ENCODE results near the gene CDCP1.

The CDCP1 gene

DNA sequence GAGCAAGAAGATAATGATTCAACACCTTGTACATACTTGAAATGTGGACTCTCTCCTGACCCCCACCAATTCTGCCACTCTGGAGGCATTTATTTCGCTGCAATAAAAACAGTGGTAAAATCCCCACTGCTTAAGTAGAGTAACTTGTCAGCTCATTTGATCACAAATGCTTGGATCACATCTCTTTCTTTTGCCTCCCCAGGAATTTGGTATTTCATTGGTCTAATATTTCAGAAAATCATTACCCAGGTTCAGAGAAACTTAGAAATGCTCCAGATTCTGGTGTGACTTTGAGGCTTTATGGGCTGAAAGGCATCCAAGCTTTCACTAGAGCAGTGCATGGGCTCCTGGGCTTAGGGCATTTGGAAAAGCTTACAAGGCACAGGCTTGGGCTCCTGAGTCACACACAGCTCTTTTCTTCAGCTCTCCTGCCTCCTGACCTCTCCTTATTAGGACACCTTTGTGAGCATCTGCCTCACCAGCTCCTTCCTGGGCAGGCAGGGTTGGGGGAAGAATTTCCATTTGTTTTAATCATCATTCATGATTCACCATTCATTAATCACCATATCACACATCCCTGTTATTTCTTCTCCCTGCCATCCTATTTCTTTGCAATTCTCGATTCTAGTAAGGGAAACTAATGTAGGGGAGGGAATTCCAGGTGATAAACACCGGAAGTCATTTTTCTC lies 22.5 kb downstream of the CDCP1 start:
- H3K4me3 Mint-ChIP-seq = no peak overlapping the region
- H3K9me3 Mint-ChIP-seq = no peaks in the 10 kb centered on the region
- no peaks in the 10 kb centered on the region for H3K4me1 Mint-ChIP-seq
- peaks cover 10 to 22% of the 10 kb centered on the region in 2 donors for H3K27me3 Mint-ChIP-seq
- no peaks in the 10 kb centered on the region for H3K36me3 Mint-ChIP-seq
- H3K27ac Mint-ChIP-seq = no peak overlapping the region
- no peak for DNase-seq
- ATAC-seq (replicated peaks) = no peak

DNA sequence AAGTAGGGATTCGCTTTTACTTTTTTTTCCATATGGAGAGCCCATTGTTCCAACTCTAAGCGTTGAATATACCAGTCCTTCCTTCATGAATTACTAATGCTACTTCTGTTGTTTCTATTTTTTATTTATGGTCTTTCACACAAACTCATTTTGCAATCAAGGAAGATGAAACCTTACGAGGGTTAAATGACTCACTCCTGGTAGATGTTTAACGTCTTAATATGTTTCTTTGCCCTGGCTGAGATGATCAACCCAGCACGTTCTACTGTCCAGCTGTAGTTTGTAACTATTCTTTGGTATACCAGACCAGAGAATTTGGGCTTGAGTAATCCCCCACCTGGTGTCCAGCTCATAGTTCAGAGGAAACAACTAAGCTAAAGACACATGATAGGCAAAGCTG lies 23.1 kb downstream of the CDCP1 start:
- Mint-ChIP-seq H3K36me3 (no peaks in the 10 kb centered on the region), H3K4me1 (no peaks in the 10 kb centered on the region), H3K27me3 (peaks cover 10 to 22% of the 10 kb centered on the region in 2 donors), H3K27ac (no peak overlapping the region), H3K9me3 (no peaks in the 10 kb centered on the region), H3K4me3 (no peak overlapping the region)
- no peak for ATAC-seq (replicated peaks)
- no peak for DNase-seq

- peaks cover 10 to 28% of the 10 kb centered on the region in 2 donors for H3K27me3 Mint-ChIP-seq
- H3K4me3 Mint-ChIP-seq = no peak overlapping the region
- no peaks in the 10 kb centered on the region for H3K4me1 Mint-ChIP-seq
Measured at GRCh38 chr3:45120359-45121158, 25.6 kb downstream of the CDCP1 start.

DNA sequence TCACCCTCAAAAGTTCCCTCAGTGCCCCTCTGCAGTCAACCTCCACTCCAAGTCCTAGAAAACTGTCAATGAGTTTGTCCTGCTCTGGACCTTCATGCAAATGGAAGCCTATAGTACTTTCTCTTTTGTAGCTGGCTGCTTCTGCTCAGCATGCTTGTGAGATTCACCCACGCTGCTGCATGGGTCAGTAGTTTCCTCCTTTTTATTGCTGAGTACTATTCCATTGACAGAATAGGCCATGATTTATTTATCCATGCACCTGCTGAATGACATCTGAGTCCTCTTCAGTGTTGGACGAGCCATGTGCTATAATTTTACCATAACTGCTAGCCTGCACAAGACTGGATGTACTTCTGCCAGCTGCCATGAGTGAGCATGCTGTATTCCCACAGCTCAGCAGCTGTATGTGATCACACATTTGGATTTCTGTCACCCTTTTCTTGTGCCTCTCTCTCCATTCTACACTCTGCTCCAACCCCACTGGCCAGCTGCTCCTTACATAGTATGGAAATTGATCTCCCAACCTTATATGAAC lies 26.3 kb downstream of the CDCP1 start:
- ATAC-seq (replicated peaks) (no peak), DNase-seq (no peak)
- Mint-ChIP-seq H3K9me3 (no peaks in the 10 kb centered on the region), H3K4me3 (no peak overlapping the region), H3K4me1 (no peaks in the 10 kb centered on the region), H3K27me3 (peaks cover 10 to 26% of the 10 kb centered on the region in 2 donors), H3K27ac (no peak overlapping the region), H3K36me3 (no peaks in the 10 kb centered on the region)

More at GRCh38 chr3:45120359-45121158, 25.6 kb downstream of the CDCP1 start:
- DNase-seq (no peak), ATAC-seq (replicated peaks) (no peak)
- Mint-ChIP-seq H3K27ac (no peak overlapping the region), H3K36me3 (no peaks in the 10 kb centered on the region), H3K9me3 (no peaks in the 10 kb centered on the region)

DNA sequence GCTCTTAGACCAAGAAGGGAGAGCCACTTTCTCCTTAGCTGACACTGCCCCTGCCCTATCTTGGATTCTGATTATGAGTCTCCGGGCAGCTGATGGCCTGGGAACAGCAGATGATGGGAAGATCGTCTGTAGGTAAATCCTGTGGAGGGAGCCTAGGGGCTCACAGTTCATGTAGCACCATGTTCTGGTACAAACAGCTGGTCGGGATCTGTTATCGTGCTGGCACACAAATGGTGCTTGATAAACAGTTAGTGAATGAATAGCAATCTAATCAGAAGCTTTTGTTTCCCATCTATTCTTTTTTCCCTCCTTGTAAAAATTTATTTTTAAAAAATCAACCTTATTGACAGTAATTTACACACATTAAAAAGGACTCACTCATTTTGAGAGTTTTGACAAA lies 26.8 kb downstream of the CDCP1 start:
- Mint-ChIP-seq H3K4me1 (no peaks in the 10 kb centered on the region), H3K27ac (no peak overlapping the region), H3K27me3 (peaks cover 5 to 23% of the 10 kb centered on the region in 2 donors), H3K36me3 (no peaks in the 10 kb centered on the region), H3K9me3 (no peaks in the 10 kb centered on the region), H3K4me3 (no peak overlapping the region)
- DNase-seq (no peak), ATAC-seq (replicated peaks) (no peak)

GRCh38 chr3:45118615-45119071 lies 27.5 kb downstream of the CDCP1 start:
- H3K27me3 Mint-ChIP-seq = peaks cover 0 to 17% of the 10 kb centered on the region in 2 donors
- no peak overlapping the region for H3K4me3 Mint-ChIP-seq
- H3K36me3 Mint-ChIP-seq = no peaks in the 10 kb centered on the region
- ATAC-seq (replicated peaks) (no peak), DNase-seq (no peak)
- H3K27ac Mint-ChIP-seq = no peak overlapping the region
- H3K4me1 Mint-ChIP-seq = no peaks in the 10 kb centered on the region
- no peaks in the 10 kb centered on the region for H3K9me3 Mint-ChIP-seq

DNA sequence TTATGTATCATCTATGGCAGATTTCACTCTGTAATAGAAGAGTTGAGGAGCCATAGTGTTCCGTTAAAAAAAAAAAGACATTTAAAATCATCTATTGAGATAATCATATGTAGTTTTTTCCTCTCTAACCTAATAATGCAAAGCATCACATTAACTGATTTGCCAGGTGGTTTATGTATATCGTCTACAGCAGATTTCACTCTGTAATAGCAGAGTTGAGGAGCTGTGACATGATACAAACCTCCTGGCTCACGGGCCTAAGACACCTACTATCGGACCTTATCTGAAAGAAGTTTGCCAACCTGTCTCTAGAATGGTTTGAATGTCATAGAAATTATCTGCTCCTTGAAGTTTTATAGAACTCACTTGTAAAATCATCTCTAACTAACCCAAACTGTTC lies 29.8 kb downstream of the CDCP1 start:
- H3K27me3 Mint-ChIP-seq = peaks cover 0 to 17% of the 10 kb centered on the region in 2 donors
- ATAC-seq (replicated peaks) = no peak
- no peaks in the 10 kb centered on the region for H3K4me1 Mint-ChIP-seq
- no peak overlapping the region for H3K4me3 Mint-ChIP-seq
- no peak for DNase-seq
- no peaks in the 10 kb centered on the region for H3K9me3 Mint-ChIP-seq
- no peak overlapping the region for H3K27ac Mint-ChIP-seq
- no peaks in the 10 kb centered on the region for H3K36me3 Mint-ChIP-seq

- Mint-ChIP-seq H3K9me3 (no peaks in the 10 kb centered on the region), H3K27ac (no peak overlapping the region), H3K4me3 (no peak overlapping the region), H3K36me3 (no peaks in the 10 kb centered on the region), H3K27me3 (peaks cover 0 to 17% of the 10 kb centered on the region in 2 donors), H3K4me1 (peaks cover 9 to 12% of the 10 kb centered on the region in 2 donors)
- ATAC-seq (replicated peaks) = peak; percentile 39 to 45
- DNase-seq = no peak
Measured at GRCh38 chr3:45113625-45114050, 32.5 kb downstream of the CDCP1 start.

DNA sequence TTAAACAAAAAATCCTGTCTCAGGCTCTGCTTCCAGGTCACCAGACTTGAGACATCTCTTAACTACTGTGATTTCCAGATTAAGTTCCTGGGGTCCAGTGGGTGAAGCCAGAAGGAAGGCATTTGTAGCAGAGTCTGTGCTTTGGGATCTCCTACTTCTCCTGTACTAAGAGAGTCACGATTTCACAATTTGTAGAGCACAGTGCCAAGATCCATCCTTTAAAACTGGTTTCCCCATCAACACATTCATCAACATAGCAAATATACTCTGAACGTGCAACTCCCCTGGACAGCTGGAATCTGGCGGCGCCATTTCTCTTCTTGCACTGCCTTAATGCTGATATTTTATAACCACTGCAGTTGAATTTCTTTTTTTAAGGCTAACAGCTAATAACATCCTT lies 33.2 kb downstream of the CDCP1 start:
- peaks cover 0 to 16% of the 10 kb centered on the region in 2 donors for H3K27me3 Mint-ChIP-seq
- no peak for DNase-seq
- H3K27ac Mint-ChIP-seq = no peak overlapping the region
- H3K36me3 Mint-ChIP-seq = no peaks in the 10 kb centered on the region
- H3K4me1 Mint-ChIP-seq = peaks cover 9 to 12% of the 10 kb centered on the region in 2 donors
- H3K4me3 Mint-ChIP-seq = no peak overlapping the region
- H3K9me3 Mint-ChIP-seq = no peaks in the 10 kb centered on the region
- no peak for ATAC-seq (replicated peaks)

- ATAC-seq (replicated peaks) (no peak), DNase-seq (no peak)
- H3K9me3 Mint-ChIP-seq = no peaks in the 10 kb centered on the region
- peak overlapping the region in 1 of 2 donors; percentile 53 for H3K4me3 Mint-ChIP-seq
- H3K27ac Mint-ChIP-seq = no peak overlapping the region
- peaks cover 0 to 11% of the 10 kb centered on the region in 2 donors for H3K27me3 Mint-ChIP-seq
- no peaks in the 10 kb centered on the region for H3K36me3 Mint-ChIP-seq
- peaks cover 9 to 12% of the 10 kb centered on the region in 2 donors for H3K4me1 Mint-ChIP-seq
Measured at GRCh38 chr3:45110509-45110833, 35.7 kb downstream of the CDCP1 start.

DNA sequence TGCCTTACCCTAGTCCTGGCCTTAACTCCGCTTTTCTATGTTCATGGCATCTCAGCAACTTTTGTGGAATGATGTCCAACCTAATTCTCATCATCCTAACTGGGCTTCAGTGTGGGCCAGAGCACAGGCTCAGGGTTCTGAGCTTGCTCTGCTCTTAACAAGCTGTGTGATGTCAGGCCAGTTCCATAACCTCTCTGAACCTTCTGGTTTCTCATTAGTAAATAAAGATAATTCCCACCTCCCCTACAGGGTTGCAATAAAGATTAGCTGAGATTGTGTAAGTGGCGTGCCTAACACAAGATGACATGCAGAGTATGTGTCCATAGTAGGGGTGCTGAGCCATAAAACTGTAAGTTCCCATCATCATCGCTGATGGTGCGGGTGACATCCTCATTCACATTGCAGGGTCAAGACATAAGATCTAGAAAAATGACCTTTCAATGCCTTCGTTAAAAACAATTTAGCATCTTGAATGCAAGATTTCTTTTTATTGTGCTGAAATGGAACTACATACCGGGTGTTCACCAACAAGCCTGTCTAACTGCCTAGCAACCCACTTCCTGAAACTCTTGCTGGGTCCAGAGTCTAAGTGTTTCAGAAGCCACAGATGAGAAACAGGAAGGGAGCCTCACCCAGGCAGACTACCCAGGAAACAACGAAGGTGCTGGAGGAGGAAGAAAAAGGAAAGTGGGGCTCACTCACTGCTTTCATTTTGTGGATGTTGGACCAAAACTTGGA lies 36.2 kb downstream of the CDCP1 start:
- no peaks in the 10 kb centered on the region for H3K36me3 Mint-ChIP-seq
- no peak overlapping the region for H3K27ac Mint-ChIP-seq
- peak overlapping the region; percentile 45 to 53 for H3K4me3 Mint-ChIP-seq
- ATAC-seq (replicated peaks) = peak in 1 of 2 donors; percentile 54
- no peaks in the 10 kb centered on the region for H3K9me3 Mint-ChIP-seq
- H3K27me3 Mint-ChIP-seq = peaks cover 0 to 11% of the 10 kb centered on the region in 2 donors
- peaks cover 9 to 12% of the 10 kb centered on the region in 2 donors for H3K4me1 Mint-ChIP-seq
- no peak for DNase-seq

GRCh38 chr3:45106874-45107273 lies 39.3 kb downstream of the CDCP1 start:
- peaks cover 9 to 12% of the 10 kb centered on the region in 2 donors for H3K4me1 Mint-ChIP-seq
- H3K27ac Mint-ChIP-seq = no peak overlapping the region
- ATAC-seq (replicated peaks) (no peak), DNase-seq (no peak)
- no peaks in the 10 kb centered on the region for H3K36me3 Mint-ChIP-seq
- H3K9me3 Mint-ChIP-seq = no peaks in the 10 kb centered on the region
- H3K27me3 Mint-ChIP-seq = peaks cover 0 to 11% of the 10 kb centered on the region in 2 donors
- no peak overlapping the region for H3K4me3 Mint-ChIP-seq

- Mint-ChIP-seq H3K9me3 (no peaks in the 10 kb centered on the region), H3K4me1 (peaks cover 9 to 12% of the 10 kb centered on the region in 2 donors), H3K4me3 (no peak overlapping the region), H3K27me3 (peaks cover 0 to 11% of the 10 kb centered on the region in 2 donors), H3K27ac (no peak overlapping the region), H3K36me3 (no peaks in the 10 kb centered on the region)
- ATAC-seq (replicated peaks) (peak; percentile 63 to 75), DNase-seq (no peak)
Measured at GRCh38 chr3:45105855-45106671, 40.1 kb downstream of the CDCP1 start.

Measured in stimulated activated naive B cell treated with anti-CD40 and anti-IgM and Interleukin-4, amounts not matched to agents 10 μg/mL and 1 μg/mL and 100 μg/mL, for 72 hours (primary cell).